HepG2 (cell line): ENCODE measurements around the gene SLX4. TPM values are rescaled to one million over a fixed set of nuclear protein-coding genes. Genes with fewer than 3 reads are reported as not detected.

ENCODE experiments used
- ATM ChIP-seq: fragments of 450-650 bp; IDR thresholded peaks from 2 replicates; pipeline ENCODE4 v1.7.1; 2017; ENCODE audit warnings: mild to moderate bottlenecking, borderline replicate concordance
- CSRNP1 ChIP-seq: sonication (generic); formaldehyde crosslinking; IDR thresholded peaks from 2 replicates; pipeline ENCODE4 v1.8.1; 2023; ENCODE audit warnings: mild to moderate bottlenecking, missing genetic modification reagents
- ELF3 ChIP-seq: IDR thresholded peaks from 2 replicates; pipeline ENCODE4 v1.6.1; 2016; ENCODE audit warnings: missing genetic modification reagents, missing compliant biosample characterization
- FOXP1 ChIP-seq, 2 experiments: fragments of 450-650 bp in 1 of 2; IDR thresholded peaks; 2 replicates each; pipeline ENCODE4 v1.6.1; 2017 to 2018; ENCODE audit warnings: antibody characterized with exemption in 1 of 2
- IRF2 ChIP-seq: IDR thresholded peaks from 2 replicates; pipeline ENCODE4 v1.6.1; 2018; ENCODE audit warnings: missing genetic modification reagents, missing compliant biosample characterization
- NFKB2 ChIP-seq: sonication (generic); formaldehyde crosslinking; IDR thresholded peaks from 2 replicates; pipeline ENCODE4 v1.4.0; 2020; ENCODE audit warnings: missing genetic modification reagents, borderline replicate concordance
- PATZ1 ChIP-seq: sonication (generic); formaldehyde crosslinking; IDR thresholded peaks from 2 replicates; pipeline ENCODE4 v1.4.0; 2020; ENCODE audit warnings: missing genetic modification reagents
- RBFOX2 ChIP-seq: fragments of 200-400 bp; formaldehyde crosslinking; IDR thresholded peaks from 2 replicates; pipeline ENCODE4 v1.6.1; 2017; ENCODE audit warnings: low read depth, mild to moderate bottlenecking, low read length
- SAP130 ChIP-seq: IDR thresholded peaks from 2 replicates; pipeline ENCODE4 v1.6.1; 2016; ENCODE audit warnings: low read depth
- SRSF1 ChIP-seq: fragments of 200-400 bp; formaldehyde crosslinking; optimal IDR thresholded peaks from 2 replicates; pipeline ENCODE3; 2017; ENCODE audit warnings: mild to moderate bottlenecking, low read depth, low read length, moderate library complexity
- TOE1 ChIP-seq: sonication (generic); formaldehyde crosslinking; IDR thresholded peaks from 2 replicates; pipeline ENCODE4 v1.4.0; 2020; ENCODE audit warnings: mild to moderate bottlenecking, missing genetic modification reagents
- TOPORS ChIP-seq: sonication (generic); formaldehyde crosslinking; IDR thresholded peaks from 2 replicates; pipeline ENCODE4 v1.8.0; 2023; ENCODE audit warnings: mild to moderate bottlenecking, missing genetic modification reagents
- USF2 ChIP-seq, 2 experiments: sonication (generic) in 1 of 2; formaldehyde crosslinking in 1 of 2; IDR thresholded peaks; 2 replicates each; pipeline versions ENCODE4 v1.5.1 to v1.6.1; 2011 to 2020; ENCODE audit warnings: borderline replicate concordance in 1 of 2, low read depth in 1 of 2, low read length in 1 of 2, mild to moderate bottlenecking in 1 of 2, missing genetic modification reagents in 1 of 2, moderate library complexity in 1 of 2
- ZBTB38 ChIP-seq: sonication (generic); formaldehyde crosslinking; IDR thresholded peaks from 2 replicates; pipeline ENCODE4 v1.5.1; 2020; ENCODE audit warnings: mild to moderate bottlenecking, missing genetic modification reagents
- ZMYM2 ChIP-seq: sonication (generic); formaldehyde crosslinking; IDR thresholded peaks from 2 replicates; pipeline ENCODE4 v1.8.0; 2022; ENCODE audit warnings: mild to moderate bottlenecking, missing genetic modification reagents
- ZNF101 ChIP-seq: sonication (generic); formaldehyde crosslinking; IDR thresholded peaks from 2 replicates; pipeline ENCODE4 v1.4.0; 2020; ENCODE audit warnings: mild to moderate bottlenecking, low read depth, missing genetic modification reagents, borderline replicate concordance
- ZNF263 ChIP-seq: sonication (generic); formaldehyde crosslinking; IDR thresholded peaks from 2 replicates; pipeline ENCODE4 v1.4.0; 2020; ENCODE audit warnings: missing genetic modification reagents
- ZNF350 ChIP-seq: sonication (generic); formaldehyde crosslinking; IDR thresholded peaks from 2 replicates; pipeline ENCODE4 v1.4.0; 2020; ENCODE audit warnings: mild to moderate bottlenecking, low read depth, missing genetic modification reagents, borderline replicate concordance
- ZNF430 ChIP-seq: sonication (generic); formaldehyde crosslinking; IDR thresholded peaks from 2 replicates; pipeline ENCODE4 v1.9.0; 2021; ENCODE audit warnings: mild to moderate bottlenecking, missing genetic modification reagents
- ZNF543 ChIP-seq: sonication (generic); formaldehyde crosslinking; IDR thresholded peaks from 2 replicates; pipeline ENCODE4 v1.4.0; 2020; ENCODE audit warnings: mild to moderate bottlenecking, missing genetic modification reagents
- ZNF570 ChIP-seq: sonication (generic); formaldehyde crosslinking; IDR thresholded peaks from 2 replicates; pipeline ENCODE4 v1.4.0; 2020; ENCODE audit warnings: mild to moderate bottlenecking, missing genetic modification reagents, borderline replicate concordance
- ZNF768 ChIP-seq: sonication (generic); formaldehyde crosslinking; IDR thresholded peaks from 2 replicates; pipeline ENCODE4 v1.4.0; 2020; ENCODE audit warnings: missing genetic modification reagents
- ZNF879 ChIP-seq: sonication (generic); formaldehyde crosslinking; IDR thresholded peaks from 2 replicates; pipeline ENCODE4 v1.8.1; 2023; ENCODE audit warnings: missing genetic modification reagents
- polyA plus RNA-seq, 8 experiments: library from polyadenylated mRNA; depleted of rRNA in 3 of 8; stranded (reverse) in 7 of 8; unstranded in 1 of 8; fragments of >200 nt; fragmentation: Illumina TruSeq in 4 of 8; extraction: Trizol in 4 of 8; gene quantifications; 2 replicates each; pipeline versions ENCODE4 v1.2.1 to v1.2.3, GENCODE V29; 2011 to 2016; ENCODE audit warnings: low read depth in 4 of 8, missing spikeins in 1 of 8, mixed read lengths in 1 of 8; ENCODE audit not compliant: insufficient read depth in 1 of 8
- total RNA-seq, 5 experiments: library from RNA; depleted of rRNA; stranded (reverse); fragments of >200 nt; fragmentation: Illumina TruSeq; extraction: Trizol; gene quantifications; 2 replicates each; pipeline ENCODE4 v1.2.3, GENCODE V29; 2016; ENCODE audit warnings: low read depth in 1 of 5

Gene SLX4
- total and polyA plus RNA-seq, 2 of the 13 experiments (the other 11 are each of a cell fraction or from before 2014, with no cell fraction given) = 1.1 to 3.6 TPM

- TF ChIP-seq SRSF1 (no peak), ZNF430 (CRISPR knock-in tag) (peak; percentile 64; the same call in 1 of the 2 replicates), SAP130 (CRISPR knock-in tag) (peak; percentile 51; the same call in 1 of the 2 replicates), ZNF570 (CRISPR knock-in tag) (no peak), ELF3 (CRISPR knock-in tag) (peak; percentile 58; the same call in 1 of the 2 replicates), ZNF768 (CRISPR knock-in tag) (no peak), TOPORS (no peak), ZBTB38 (CRISPR knock-in tag) (no peak), FOXP1 (IDR thresholded peaks at IDR 0.05) (no peak), FOXP1 (CRISPR knock-in tag; IDR thresholded peaks at IDR 0.05) (no peak; the same call in 1 of the 2 replicates), ZMYM2 (0 out of 2 replicates have a peak, but pooled peaks have one; percentile 23), ZNF101 (no peak), ZNF263 (CRISPR knock-in tag) (peak; percentile 73), ZNF543 (CRISPR knock-in tag) (no peak), TOE1 (CRISPR knock-in tag) (no peak), IRF2 (CRISPR knock-in tag) (peak; percentile 39; the same call in 1 of the 2 replicates), ATM (no peak), RBFOX2 (no peak), USF2 (IDR thresholded peaks at IDR 0.05; ENCODE audit: low read depth, low read length) (no peak), USF2 (CRISPR knock-in tag; IDR thresholded peaks at IDR 0.05; ENCODE audit: borderline replicate concordance) (no peak), NFKB2 (CRISPR knock-in tag) (no peak), PATZ1 (CRISPR knock-in tag) (no peak), ZNF350 (CRISPR knock-in tag) (no peak), ZNF879 (CRISPR knock-in tag) (no peak), CSRNP1 (CRISPR knock-in tag) (no peak)
Observed at GRCh38 chr16:3640207-3640606, 28.8 kb upstream of the SLX4 start (continued).
